Panc1 (cell line): ENCODE measurements around the gene GJB2. TPM values are rescaled to one million over a fixed set of nuclear protein-coding genes. Genes with fewer than 3 reads are reported as not detected.

Experiments used
- ATAC-seq: fragments of 200-7000 bp; cut with Tn5 transposase; 2 replicates; pipeline ENCODE4 v1.9.1; 2020; ENCODE audit warnings: mild to moderate bottlenecking, moderate library complexity
- BruUV-seq: library from RNA; stranded (reverse); fragments of 400-500 nt; replicated peaks from 2 replicates; lab custom pipeline; 2021; lab: Mats Ljungman, UMichigan
- CTCF ChIA-PET: fragments of 300-600 bp; sonication (Branson Sonifier 250); formaldehyde crosslinking; loops from one replicate; lab custom pipeline; 2022; ENCODE audit warnings: antibody characterized with exemption; lab: Charles Lee
- POLR2A ChIA-PET: fragments of 300-600 bp; sonication (Branson Sonifier 250); formaldehyde crosslinking; loops from one replicate; lab custom pipeline; 2022; ENCODE audit warnings: antibody characterized with exemption; lab: Charles Lee
- DNase-seq: peaks from one replicate; pipeline ENCODE4 v3.0.0-alpha.2; 2010; ENCODE audit warnings: low read depth, low spot score
- H3K27ac ChIP-seq: 2 replicates; pipeline ENCODE4 v1.5.1; 2011; ENCODE audit warnings: mild to moderate bottlenecking, low read length, inconsistent platforms
- H3K27me3 ChIP-seq: fragments of 200-500 bp; sonication (Bioruptor generic); 2 replicates; pipeline ENCODE4 v1.6.0; 2014; ENCODE audit warnings: low read length, inconsistent platforms; ENCODE audit not compliant: control insufficient read depth, insufficient read depth
- H3K36me3 ChIP-seq: fragments of 200-500 bp; sonication (Bioruptor generic); 2 replicates; pipeline ENCODE4 v1.5.1; 2014; ENCODE audit warnings: inconsistent platforms, mild to moderate bottlenecking, low read length, moderate library complexity; ENCODE audit not compliant: control insufficient read depth, insufficient read depth
- H3K4me1 ChIP-seq: 2 replicates; pipeline ENCODE4 v1.5.1; 2011; ENCODE audit warnings: inconsistent platforms, mild to moderate bottlenecking, low read length, moderate library complexity; ENCODE audit not compliant: control insufficient read depth, insufficient read depth
- H3K4me3 ChIP-seq, 2 experiments: 2 replicates each; pipeline ENCODE4 v1.5.1; 2011 to 2012; ENCODE audit warnings: low read depth in 2 of 2, low read length in 2 of 2, mild to moderate bottlenecking in 2 of 2, inconsistent platforms in 1 of 2, moderate library complexity in 1 of 2
- H3K9me3 ChIP-seq: fragments of 200-500 bp; sonication (Bioruptor generic); 2 replicates; pipeline ENCODE4 v1.5.1; 2014; ENCODE audit warnings: low read depth, mild to moderate bottlenecking, inconsistent platforms, low read length, moderate library complexity; ENCODE audit not compliant: control insufficient read depth, insufficient read depth
- POLR2AphosphoS5 ChIP-seq: IDR thresholded peaks from 2 replicates; pipeline ENCODE4 v1.6.1; 2012; ENCODE audit warnings: mild to moderate bottlenecking, low read depth, low read length, moderate library complexity
- SIN3A ChIP-seq: IDR thresholded peaks from 2 replicates; pipeline ENCODE4 v1.6.1; 2012; ENCODE audit warnings: low read depth, mild to moderate bottlenecking, low read length, moderate library complexity, borderline replicate concordance; ENCODE audit not compliant: insufficient read depth
- TCF7L2 ChIP-seq: IDR thresholded peaks from 2 replicates; pipeline ENCODE4 v1.6.1; 2011; ENCODE audit warnings: mild to moderate bottlenecking, low read depth, low read length, inconsistent platforms
- in situ Hi-C: cut with HindIII; loops from 2 replicates; pipeline ENCODE4 v1.10.0; 2016; ENCODE audit warnings: low sequenced_read_pairs, low pct_unique_long_range_greater_than_20kb
- intact Hi-C: fragments of 100-400 bp; cut with micrococcal nuclease; formaldehyde crosslinking; loops from one replicate; pipeline ENCODE4 v1.10.0; 2022; ENCODE audit not compliant: unreplicated experiment
- total RNA-seq: library from RNA; stranded (reverse); gene quantifications from one replicate; pipeline ENCODE4 v1.2.1, GENCODE V29; 2021; ENCODE audit not compliant: unreplicated experiment
- TF ChIP-seq, protein P1 (sequence below), 2 experiments: IDR thresholded peaks; 2 replicates each; pipeline ENCODE4 v1.6.1; 2011 to 2012; ENCODE audit warnings: low read depth in 2 of 2, control low read depth in 1 of 2, low read length in 1 of 2, mild to moderate bottlenecking in 1 of 2, moderate library complexity in 1 of 2; ENCODE audit not compliant: insufficient read depth in 1 of 2
- TF ChIP-seq, protein P2 (sequence below): fragments of 450-650 bp; IDR thresholded peaks from 2 replicates; pipeline ENCODE4 v1.5.1; 2017; ENCODE audit warnings: mild to moderate bottlenecking

The GJB2 gene
- total RNA-seq, 1 experiment from 2014 or later: 54.2 TPM

DNA sequence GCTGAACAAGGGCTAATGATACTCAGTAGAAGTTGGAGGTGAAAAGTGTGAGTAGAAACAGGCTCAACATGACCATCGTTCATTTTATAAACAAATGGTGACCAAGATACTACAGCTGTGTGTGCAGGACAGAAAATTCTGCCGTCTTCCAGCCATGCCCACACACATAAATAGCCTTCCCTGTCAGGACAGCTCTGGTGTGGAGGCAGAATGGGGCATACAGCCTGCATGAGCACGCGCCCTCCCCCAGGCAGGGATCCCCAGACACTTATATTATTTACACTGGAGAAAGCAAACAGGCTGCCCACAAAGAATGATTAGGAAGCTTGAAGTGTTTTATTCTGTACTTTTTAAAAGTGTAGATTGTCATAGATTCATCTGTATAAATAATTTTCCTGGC is 52.3 kb downstream of the GJB2 start:
- Histone ChIP-seq H3K4me1 (no peaks in the 10 kb centered on the region; the same call in none of the 2 replicates), H3K4me3 (no peak overlapping the region), H3K9me3 (no peaks in the 10 kb centered on the region), H3K27ac (no peak overlapping the region), H3K36me3 (no peaks in the 10 kb centered on the region), H3K27me3 (no peaks in the 10 kb centered on the region)
- no peak for TF ChIP-seq SIN3A
- TF ChIP-seq, protein P1, sequence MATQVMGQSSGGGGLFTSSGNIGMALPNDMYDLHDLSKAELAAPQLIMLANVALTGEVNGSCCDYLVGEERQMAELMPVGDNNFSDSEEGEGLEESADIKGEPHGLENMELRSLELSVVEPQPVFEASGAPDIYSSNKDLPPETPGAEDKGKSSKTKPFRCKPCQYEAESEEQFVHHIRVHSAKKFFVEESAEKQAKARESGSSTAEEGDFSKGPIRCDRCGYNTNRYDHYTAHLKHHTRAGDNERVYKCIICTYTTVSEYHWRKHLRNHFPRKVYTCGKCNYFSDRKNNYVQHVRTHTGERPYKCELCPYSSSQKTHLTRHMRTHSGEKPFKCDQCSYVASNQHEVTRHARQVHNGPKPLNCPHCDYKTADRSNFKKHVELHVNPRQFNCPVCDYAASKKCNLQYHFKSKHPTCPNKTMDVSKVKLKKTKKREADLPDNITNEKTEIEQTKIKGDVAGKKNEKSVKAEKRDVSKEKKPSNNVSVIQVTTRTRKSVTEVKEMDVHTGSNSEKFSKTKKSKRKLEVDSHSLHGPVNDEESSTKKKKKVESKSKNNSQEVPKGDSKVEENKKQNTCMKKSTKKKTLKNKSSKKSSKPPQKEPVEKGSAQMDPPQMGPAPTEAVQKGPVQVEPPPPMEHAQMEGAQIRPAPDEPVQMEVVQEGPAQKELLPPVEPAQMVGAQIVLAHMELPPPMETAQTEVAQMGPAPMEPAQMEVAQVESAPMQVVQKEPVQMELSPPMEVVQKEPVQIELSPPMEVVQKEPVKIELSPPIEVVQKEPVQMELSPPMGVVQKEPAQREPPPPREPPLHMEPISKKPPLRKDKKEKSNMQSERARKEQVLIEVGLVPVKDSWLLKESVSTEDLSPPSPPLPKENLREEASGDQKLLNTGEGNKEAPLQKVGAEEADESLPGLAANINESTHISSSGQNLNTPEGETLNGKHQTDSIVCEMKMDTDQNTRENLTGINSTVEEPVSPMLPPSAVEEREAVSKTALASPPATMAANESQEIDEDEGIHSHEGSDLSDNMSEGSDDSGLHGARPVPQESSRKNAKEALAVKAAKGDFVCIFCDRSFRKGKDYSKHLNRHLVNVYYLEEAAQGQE (IDR thresholded peaks at IDR 0.05; ENCODE audit: insufficient read depth in 1 of 2, low read depth in 2 of 2, low read length in 1 of 2): no peak
- intact Hi-C loops (no loop called here), in situ Hi-C loops (no loop called here)
- ATAC-seq (no peak), DNase-seq (no peak)
- ChIA-PET CTCF (interaction anchor here (0.6 kb wide), 1 partner anchor 14 kb away, joined by 3 read pairs; no protein-coding TSS in a partner anchor), POLR2A (no interaction called here)
- BruUV-seq: no TSS peak

DNA sequence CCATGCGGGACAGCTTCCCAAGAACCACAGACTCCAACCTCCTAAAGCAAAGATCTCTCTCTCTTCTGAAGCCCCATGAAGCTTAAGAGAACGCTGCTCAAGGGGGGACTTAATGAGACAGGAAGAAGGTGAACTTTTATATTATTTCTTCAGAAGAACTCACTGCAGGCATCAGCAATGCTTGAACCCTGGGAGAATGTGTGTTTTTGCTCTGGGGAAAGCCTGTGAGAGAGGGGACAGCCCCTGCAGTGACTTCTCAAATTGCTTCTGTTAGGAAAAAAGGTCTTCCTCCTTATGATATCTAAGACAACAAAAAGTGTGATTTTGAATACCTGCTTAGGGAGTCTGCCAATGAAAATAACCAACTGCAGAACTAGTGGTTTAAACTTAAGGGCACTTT is 54.9 kb downstream of the GJB2 start:
- DNase-seq: no peak
- ATAC-seq: no peak
- intact Hi-C loops (no loop called here), in situ Hi-C loops (no loop called here)
- no TSS peak for BruUV-seq
- Histone ChIP-seq H3K27me3 (no peaks in the 10 kb centered on the region), H3K4me3 (no peak overlapping the region), H3K9me3 (no peaks in the 10 kb centered on the region), H3K4me1 (no peaks in the 10 kb centered on the region; the same call in none of the 2 replicates), H3K36me3 (no peaks in the 10 kb centered on the region), H3K27ac (no peak overlapping the region)
- CTCF ChIA-PET: no interaction called here
- TF ChIP-seq POLR2AphosphoS5: no peak
- no peak for TF ChIP-seq SIN3A
- TF ChIP-seq TCF7L2: no peak
- TF ChIP-seq, protein P2, sequence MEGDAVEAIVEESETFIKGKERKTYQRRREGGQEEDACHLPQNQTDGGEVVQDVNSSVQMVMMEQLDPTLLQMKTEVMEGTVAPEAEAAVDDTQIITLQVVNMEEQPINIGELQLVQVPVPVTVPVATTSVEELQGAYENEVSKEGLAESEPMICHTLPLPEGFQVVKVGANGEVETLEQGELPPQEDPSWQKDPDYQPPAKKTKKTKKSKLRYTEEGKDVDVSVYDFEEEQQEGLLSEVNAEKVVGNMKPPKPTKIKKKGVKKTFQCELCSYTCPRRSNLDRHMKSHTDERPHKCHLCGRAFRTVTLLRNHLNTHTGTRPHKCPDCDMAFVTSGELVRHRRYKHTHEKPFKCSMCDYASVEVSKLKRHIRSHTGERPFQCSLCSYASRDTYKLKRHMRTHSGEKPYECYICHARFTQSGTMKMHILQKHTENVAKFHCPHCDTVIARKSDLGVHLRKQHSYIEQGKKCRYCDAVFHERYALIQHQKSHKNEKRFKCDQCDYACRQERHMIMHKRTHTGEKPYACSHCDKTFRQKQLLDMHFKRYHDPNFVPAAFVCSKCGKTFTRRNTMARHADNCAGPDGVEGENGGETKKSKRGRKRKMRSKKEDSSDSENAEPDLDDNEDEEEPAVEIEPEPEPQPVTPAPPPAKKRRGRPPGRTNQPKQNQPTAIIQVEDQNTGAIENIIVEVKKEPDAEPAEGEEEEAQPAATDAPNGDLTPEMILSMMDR: no peak
- TF ChIP-seq, protein P1 (IDR thresholded peaks at IDR 0.05; ENCODE audit: insufficient read depth in 1 of 2, low read depth in 2 of 2, low read length in 1 of 2): no peak
- POLR2A ChIA-PET: no interaction called here

Other genes starting within 250 kb of the GJB2 start
- gene ZMYM2, start 234.2 kb downstream of the GJB2 start, total RNA-seq: 64.3 TPM
- 11.6 TPM for gene GJA3, start 31.9 kb downstream of the GJB2 start, total RNA-seq
- 6.3 TPM for gene GJB6, start 39.4 kb upstream of the GJB2 start, total RNA-seq